Hepatocyte (in vitro differentiated cells): ENCODE results near the gene GABBR2.

ENCODE experiments used
- CTCF ChIP-seq: fragments of 200-600 bp; sonication (generic); IDR thresholded peaks from 2 replicates; pipeline ENCODE4 v1.5.1; 2016; ENCODE audit warnings: antibody characterized with exemption, mild to moderate bottlenecking; ENCODE audit not compliant: poor library complexity
- EZH2phosphoT487 ChIP-seq: fragments of 200-600 bp; sonication (generic); IDR thresholded peaks from one replicate; pipeline ENCODE4 v1.6.1; 2018; ENCODE audit warnings: antibody characterized with exemption, mild to moderate bottlenecking, low read depth, moderate library complexity; ENCODE audit not compliant: unreplicated experiment, severe bottlenecking

- TF ChIP-seq CTCF: no peak
- no peak for TF ChIP-seq EZH2phosphoT487
Measured at GRCh38 chr9:98328141-98328540, 380.6 kb downstream of the GABBR2 start.
